ENCODE data around the gene TRPM7.

- TF ChIP-seq CTCF (IDR thresholded peaks at IDR 0.05) (no peak), EP300 (IDR thresholded peaks at IDR 0.05) (no peak)
Observed at GRCh38 chr15:50702762-50703334, 16.3 kb upstream of the TRPM7 start.

Data from stomach (tissue), 4 donors.